Measurements from ENCODE around the gene CHD5.

GRCh38 chr1:6185151-6185550 lies 5.0 kb upstream of the CHD5 start:
- TF ChIP-seq CTCF (IDR thresholded peaks at IDR 0.05; ENCODE audit: borderline replicate concordance, extremely low read depth, low read length, poor library complexity, severe bottlenecking): no peak
- no peak for TF ChIP-seq EZH2 (IDR thresholded peaks at IDR 0.05; ENCODE audit: borderline replicate concordance, low read depth, low read length, severe bottlenecking)

Measured in DND-41 (cell line).